SKM-1 (cell line): Measurements from ENCODE around the gene APBB1IP.

Experiments
- DNase-seq: peaks from one replicate; lab custom pipeline; 2025; ENCODE audit not compliant: unreplicated experiment; lab: John Stamatoyannopoulos, UW

Gene APBB1IP

GRCh38 chr10:26612151-26612915 lies 174.2 kb downstream of the APBB1IP start:
- no peak for DNase-seq
